HG03103 (cell line): Measurements from ENCODE around the gene TMIE.

Experiments
- ATAC-seq: cut with Tn5 transposase; IDR thresholded peaks from one replicate; pipeline ENCODE4 v1.9.1; 2021; ENCODE audit warnings: low read depth; ENCODE audit not compliant: unreplicated experiment

The TMIE gene

GRCh38 chr3:46755646-46756045 is 54.5 kb downstream of the TMIE start:
- ATAC-seq: no peak

DNA sequence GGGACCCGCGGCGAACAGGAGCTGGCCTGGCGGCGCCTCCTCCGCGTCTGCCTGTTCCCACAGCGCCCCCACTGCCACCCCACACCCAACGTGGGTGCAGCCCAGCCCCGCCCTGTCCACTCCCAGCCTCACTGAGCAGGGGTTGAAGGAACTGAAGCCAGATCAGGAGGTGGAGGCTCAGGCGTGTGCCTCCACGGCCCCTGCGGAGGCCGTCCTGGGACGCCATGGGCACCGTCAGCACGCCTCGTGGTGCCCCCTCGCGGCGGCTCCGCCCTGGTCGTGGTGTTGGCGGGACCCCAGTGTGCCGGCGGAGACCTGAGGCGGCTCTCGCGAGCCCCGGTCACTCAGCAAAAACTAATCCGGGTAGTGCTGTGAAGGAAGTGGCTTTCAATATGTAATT is 55.5 kb downstream of the TMIE start:
- no peak for ATAC-seq

DNA sequence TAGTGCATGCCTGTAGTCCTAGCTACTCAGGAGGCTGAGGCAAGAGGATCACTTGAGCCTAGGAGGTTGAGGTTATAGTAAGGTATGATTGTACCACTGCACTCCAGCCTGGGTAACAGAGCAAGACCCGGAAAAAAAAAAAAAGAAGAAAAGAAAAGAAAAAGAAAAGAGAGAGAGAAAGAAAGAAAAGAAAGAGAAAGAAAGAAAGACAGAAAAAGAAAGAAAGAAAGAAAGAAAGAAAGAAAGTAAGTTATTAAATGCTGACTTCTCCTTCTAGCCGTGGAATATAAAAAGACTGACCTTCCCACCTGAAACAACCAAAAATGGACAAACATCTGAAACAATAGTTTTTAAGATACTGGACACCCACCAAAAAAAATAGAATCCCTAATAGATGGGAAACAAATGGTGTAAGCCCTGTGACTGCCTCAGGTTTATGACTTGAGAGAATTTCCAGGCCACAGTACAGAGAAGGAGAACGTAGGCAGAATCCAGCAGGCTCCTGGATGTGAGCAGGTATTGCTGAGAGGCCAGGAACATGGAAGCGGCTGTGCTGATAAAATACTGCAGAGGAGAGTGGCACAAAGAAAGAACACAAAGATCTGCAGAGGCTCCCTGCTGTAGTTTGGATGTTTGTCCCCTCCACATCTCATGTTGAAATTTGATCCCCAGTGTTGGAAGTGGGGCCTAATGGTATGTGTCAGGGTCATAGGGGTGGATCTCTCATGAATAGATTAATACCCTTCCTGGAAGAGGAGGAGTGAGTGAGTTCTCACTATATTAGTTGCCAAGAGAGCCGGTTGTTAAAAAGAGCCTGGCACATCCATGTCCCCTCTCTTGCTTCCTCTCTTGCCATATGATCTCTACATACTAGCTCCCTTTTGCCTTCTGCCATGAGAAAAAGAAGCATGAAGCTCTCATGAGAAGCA is 58.3 kb downstream of the TMIE start:
- ATAC-seq: no peak
